MV-4-11 (cell line): ENCODE results near the gene ICE2.

Source experiments
- DNase-seq: peaks from one replicate; lab custom pipeline; 2025; lab: John Stamatoyannopoulos, UW

ICE2 gene

GRCh38 chr15:60390231-60390630 lies 88.7 kb downstream of the ICE2 start:
- DNase-seq: no peak

GRCh38 chr15:60389261-60390077 lies 89.5 kb downstream of the ICE2 start:
- no peak for DNase-seq

GRCh38 chr15:60387321-60387720 lies 91.6 kb downstream of the ICE2 start:
- no peak for DNase-seq

- no peak for DNase-seq
These were observed 92.3 kb downstream of the ICE2 start for GRCh38 chr15:60386615-60387014.

- DNase-seq: no peak
These were observed 93.1 kb downstream of the ICE2 start for GRCh38 chr15:60385620-60386552.

- DNase-seq: no peak
These were observed 94.3 kb downstream of the ICE2 start for GRCh38 chr15:60384526-60385126.

GRCh38 chr15:60384053-60384452 lies 94.9 kb downstream of the ICE2 start:
- no peak for DNase-seq

- no peak for DNase-seq
These were observed 95.9 kb downstream of the ICE2 start for GRCh38 chr15:60382773-60383674.

GRCh38 chr15:60381148-60381788 lies 97.7 kb downstream of the ICE2 start:
- DNase-seq: peak; percentile 47

GRCh38 chr15:60379525-60380274 lies 99.2 kb downstream of the ICE2 start:
- DNase-seq: peak; percentile 69

GRCh38 chr15:60379185-60379524 lies 99.8 kb downstream of the ICE2 start:
- DNase-seq: no peak

- no peak for DNase-seq
These were observed 102.3 kb downstream of the ICE2 start for GRCh38 chr15:60376677-60377095.

- no peak for DNase-seq
These were observed 103.6 kb downstream of the ICE2 start for GRCh38 chr15:60375306-60375705.

- DNase-seq: no peak
These were observed 104.3 kb downstream of the ICE2 start for GRCh38 chr15:60374628-60375081.

GRCh38 chr15:60374209-60374608 lies 104.7 kb downstream of the ICE2 start:
- DNase-seq: no peak

- DNase-seq: no peak
These were observed 105.2 kb downstream of the ICE2 start for GRCh38 chr15:60373745-60374144.

GRCh38 chr15:60373327-60373726 lies 105.6 kb downstream of the ICE2 start:
- DNase-seq: no peak

- no peak for DNase-seq
These were observed 106.2 kb downstream of the ICE2 start for GRCh38 chr15:60372756-60373155.

GRCh38 chr15:60372227-60372626 lies 106.7 kb downstream of the ICE2 start:
- no peak for DNase-seq
